GM23248 (cell line): ENCODE data around the gene NME4. TPM values are rescaled to one million over a fixed set of nuclear protein-coding genes. Genes with fewer than 3 reads are reported as not detected.

ENCODE experiments used
- DNase-seq: peaks from one replicate; pipeline ENCODE4 v3.0.0-alpha.2; 2015
- H2AFZ ChIP-seq: fragments of 200-600 bp; sonication (generic); 2 replicates; pipeline ENCODE4 v1.6.1; 2016; ENCODE audit warnings: antibody characterized with exemption
- H3F3A ChIP-seq: fragments of 200-600 bp; sonication (generic); 2 replicates; pipeline ENCODE4 v1.6.1; 2016; ENCODE audit warnings: mild to moderate bottlenecking, antibody characterized with exemption, mixed run types; ENCODE audit not compliant: insufficient read depth
- H3K27ac ChIP-seq: fragments of 200-600 bp; sonication (generic); 2 replicates; pipeline ENCODE4 v1.5.1; 2016; ENCODE audit warnings: mild to moderate bottlenecking
- H3K27me3 ChIP-seq: fragments of 200-600 bp; sonication (generic); replicated peaks from 2 replicates; pipeline ENCODE4 v1.6.1; 2016; ENCODE audit warnings: mild to moderate bottlenecking; ENCODE audit not compliant: insufficient read depth
- H3K36me3 ChIP-seq: fragments of 200-600 bp; sonication (generic); 2 replicates; pipeline ENCODE4 v1.6.1; 2016; ENCODE audit warnings: low read depth, mild to moderate bottlenecking
- H3K4me1 ChIP-seq: fragments of 200-600 bp; sonication (generic); 2 replicates; pipeline ENCODE4 v1.6.1; 2016; ENCODE audit warnings: mild to moderate bottlenecking; ENCODE audit not compliant: insufficient read depth
- H3K4me2 ChIP-seq: fragments of 200-600 bp; sonication (generic); one replicate; pipeline ENCODE4 v1.6.1; 2016; ENCODE audit warnings: mild to moderate bottlenecking; ENCODE audit not compliant: unreplicated experiment
- H3K4me3 ChIP-seq: fragments of 200-600 bp; sonication (generic); 2 replicates; pipeline ENCODE4 v1.5.1; 2016; ENCODE audit warnings: mild to moderate bottlenecking
- H3K79me2 ChIP-seq: fragments of 200-600 bp; sonication (generic); 2 replicates; pipeline ENCODE4 v1.6.1; 2016; ENCODE audit warnings: mild to moderate bottlenecking; ENCODE audit not compliant: insufficient read depth
- H3K9ac ChIP-seq: fragments of 200-600 bp; sonication (generic); 2 replicates; pipeline ENCODE4 v1.6.1; 2016; ENCODE audit warnings: mild to moderate bottlenecking
- H3K9me2 ChIP-seq: fragments of 200-600 bp; sonication (generic); 2 replicates; pipeline ENCODE4 v1.6.1; 2016; ENCODE audit warnings: mixed run types, mild to moderate bottlenecking, moderate library complexity; ENCODE audit not compliant: insufficient read depth
- H3K9me3 ChIP-seq: fragments of 200-600 bp; sonication (generic); one replicate; pipeline ENCODE4 v1.6.1; 2017; ENCODE audit warnings: low read depth
- H4K20me1 ChIP-seq: fragments of 200-600 bp; sonication (generic); 2 replicates; pipeline ENCODE4 v1.6.0; 2016; ENCODE audit not compliant: insufficient read depth
- EZH2 ChIP-seq: fragments of 200-600 bp; sonication (generic); IDR thresholded peaks from 2 replicates; pipeline ENCODE4 v1.6.1; 2018; ENCODE audit warnings: antibody characterized with exemption, mild to moderate bottlenecking; ENCODE audit not compliant: insufficient read depth, poor library complexity, severe bottlenecking
- EZH2phosphoT487 ChIP-seq: fragments of 200-600 bp; sonication (generic); IDR thresholded peaks from 2 replicates; pipeline ENCODE4 v1.6.1; 2018; ENCODE audit warnings: antibody characterized with exemption, moderate library complexity, mild to moderate bottlenecking, low read depth; ENCODE audit not compliant: insufficient read depth
- WGBS, 2 experiments: methylation state at CpG; one replicate each; pipeline ENCODE4 v1.1.6; 2015 to 2017; ENCODE audit warnings: low lambda C conversion rate in 2 of 2, low coverage in 1 of 2; ENCODE audit errors: missing lambda C conversion rate in 2 of 2; 5-methylcytosine and 5-hydroxymethylcytosine counted together
- in situ Hi-C: fragments of 300-500 bp; cut with MboI; formaldehyde crosslinking; loops from 2 replicates; pipeline ENCODE4 v1.15.0; 2020
- polyA plus RNA-seq: library from polyadenylated mRNA; unstranded; fragments of >200 nt; fragmentation: Nextera tagmentation; extraction: Ambion mirVana; gene quantifications from 2 replicates; pipeline ENCODE4 v1.2.1, GENCODE V29; 2016
- total RNA-seq: library from RNA; depleted of rRNA; stranded (reverse); fragments of >200 nt; shearing (Covaris generic); gene quantifications from 2 replicates; pipeline ENCODE4 v1.2.3, GENCODE V29; 2014

The NME4 gene
- total and polyA plus RNA-seq, 2 experiments from 2014 or later, result 175 to 283 TPM

DNA sequence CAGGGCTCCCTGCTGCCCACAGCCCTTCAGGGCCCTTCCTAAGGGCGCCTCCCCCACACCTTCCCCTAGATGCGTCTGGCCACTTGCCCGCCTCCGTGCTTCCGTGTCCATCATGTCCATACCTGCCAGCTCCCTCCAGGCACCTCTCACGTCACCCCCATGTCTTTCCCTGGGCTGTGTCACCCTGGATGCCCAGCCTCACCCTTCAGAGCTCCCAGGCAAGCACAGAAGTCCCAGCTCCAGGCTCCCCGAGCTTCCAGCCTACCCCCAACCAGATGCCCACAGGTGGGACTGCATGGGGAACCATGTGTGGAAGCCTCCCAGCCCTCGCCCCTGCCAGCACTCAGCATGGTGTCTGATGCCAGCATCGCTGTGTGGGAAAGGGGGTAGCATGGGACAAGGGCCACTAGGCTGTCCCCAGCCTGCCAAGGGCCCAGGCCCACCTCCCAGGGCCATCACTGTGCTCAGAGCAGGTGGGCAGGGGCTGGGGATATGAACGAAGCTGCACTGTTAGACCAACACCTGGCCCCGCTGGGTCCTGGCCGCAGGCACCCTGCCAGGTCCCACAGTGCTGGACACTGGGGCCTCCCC, 42.6 kb upstream of the NME4 start:
- Histone ChIP-seq H3K9me3 (no peaks in the 10 kb centered on the region), H3F3A (no peaks in the 10 kb centered on the region), H3K4me3 (no peak overlapping the region), H3K9ac (no peak overlapping the region), H3K4me2 (no peak overlapping the region), H3K79me2 (peaks cover 24% of the 10 kb centered on the region), H4K20me1 (no peaks in the 10 kb centered on the region), H3K36me3 (no peaks in the 10 kb centered on the region), H3K27me3 (no peaks in the 10 kb centered on the region), H3K4me1 (peaks cover 8% of the 10 kb centered on the region), H2AFZ (no peak overlapping the region), H3K27ac (no peak overlapping the region), H3K9me2 (no peaks in the 10 kb centered on the region)
- 86 to 88% methylated on average over 12 of the region's 12 CpGs for WGBS, 2 experiments
- no peak for DNase-seq
- in situ Hi-C loops, result no loop called here
- TF ChIP-seq EZH2phosphoT487 (no peak), EZH2 (no peak)

DNA sequence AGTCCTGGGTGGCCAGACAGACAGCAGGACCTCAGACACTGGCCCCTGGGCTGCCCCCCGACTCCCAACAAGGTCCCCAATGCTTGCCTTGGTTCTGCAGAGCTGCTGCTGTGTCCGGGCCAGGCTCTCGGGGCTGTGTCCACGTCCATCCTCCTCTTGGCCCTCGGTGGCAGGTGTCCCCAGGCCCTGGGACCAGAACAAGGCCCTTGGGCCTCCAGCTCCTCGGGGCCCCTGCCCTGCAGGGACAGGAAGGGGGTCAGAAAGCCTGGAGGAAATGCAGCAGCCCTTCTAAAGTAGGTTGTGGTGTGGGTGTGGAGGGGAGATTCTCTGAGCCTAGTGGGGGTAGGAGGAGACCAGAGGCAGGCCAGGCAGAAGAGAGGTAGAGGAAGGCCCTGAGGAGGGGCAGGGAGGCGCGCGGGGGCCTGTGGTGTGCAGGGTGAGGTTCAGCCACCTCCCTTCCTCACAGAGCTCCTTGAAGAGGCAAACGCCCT, 42.0 kb upstream of the NME4 start:
- WGBS, 2 experiments, result 92 to 94% methylated on average over 9 to 10 of the region's 10 CpGs
- no peaks in the 10 kb centered on the region for H3F3A ChIP-seq
- in situ Hi-C loops, result no loop called here

DNA sequence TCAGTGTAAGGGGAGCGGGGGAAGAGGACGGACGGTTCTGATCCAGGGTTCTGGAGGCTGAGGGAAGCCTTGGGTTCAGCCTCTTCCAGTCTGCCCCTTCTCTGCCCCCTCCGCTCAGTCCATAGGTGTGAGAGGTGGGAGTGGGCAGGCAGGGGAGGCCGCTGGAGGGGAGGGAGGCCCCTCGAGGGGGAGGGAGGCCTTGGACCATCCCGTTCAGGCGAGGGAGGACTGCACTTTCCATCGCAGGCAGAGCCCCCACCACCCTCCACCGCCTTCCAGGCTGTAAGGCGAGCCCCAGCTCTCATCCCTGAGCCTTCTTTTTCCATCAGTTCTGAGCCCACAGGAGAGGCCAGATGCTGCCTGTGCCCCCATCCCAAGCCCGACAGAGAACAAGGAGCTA, 40.3 kb upstream of the NME4 start:
- no peak overlapping the region for H3K27ac ChIP-seq
- no peak overlapping the region for H3K4me3 ChIP-seq
- no peak for TF ChIP-seq EZH2phosphoT487
- TF ChIP-seq EZH2, result no peak
- in situ Hi-C loops, result no loop called here
- no peaks in the 10 kb centered on the region for H3K9me3 ChIP-seq
- no peak overlapping the region for H2AFZ ChIP-seq
- WGBS, 2 experiments, result 43 to 66% methylated on average over 8 to 12 of the region's 12 CpGs
- H3K9me2 ChIP-seq, result no peaks in the 10 kb centered on the region
- H3K36me3 ChIP-seq, result no peaks in the 10 kb centered on the region
- no peaks in the 10 kb centered on the region for H3K27me3 ChIP-seq
- H3F3A ChIP-seq, result no peaks in the 10 kb centered on the region
- H3K4me1 ChIP-seq, result no peaks in the 10 kb centered on the region
- no peak for DNase-seq
- no peak overlapping the region for H3K4me2 ChIP-seq
- peaks cover under 1% of the 10 kb centered on the region; the same call in 1 of the 2 replicates for H3K79me2 ChIP-seq
- no peaks in the 10 kb centered on the region for H4K20me1 ChIP-seq
- H3K9ac ChIP-seq, result no peak overlapping the region

More for the DNA sequence above, 42.0 kb upstream of the NME4 start:
- Histone ChIP-seq H3K9ac (no peak overlapping the region), H4K20me1 (no peaks in the 10 kb centered on the region), H3K4me3 (no peak overlapping the region), H3K9me2 (no peaks in the 10 kb centered on the region), H3K36me3 (no peaks in the 10 kb centered on the region), H2AFZ (no peak overlapping the region), H3K4me1 (peaks cover 8% of the 10 kb centered on the region), H3K79me2 (peaks cover 18% of the 10 kb centered on the region), H3K27me3 (no peaks in the 10 kb centered on the region), H3K9me3 (no peaks in the 10 kb centered on the region), H3K4me2 (no peak overlapping the region), H3K27ac (no peak overlapping the region)
- no peak for TF ChIP-seq EZH2
- no peak for DNase-seq

DNA sequence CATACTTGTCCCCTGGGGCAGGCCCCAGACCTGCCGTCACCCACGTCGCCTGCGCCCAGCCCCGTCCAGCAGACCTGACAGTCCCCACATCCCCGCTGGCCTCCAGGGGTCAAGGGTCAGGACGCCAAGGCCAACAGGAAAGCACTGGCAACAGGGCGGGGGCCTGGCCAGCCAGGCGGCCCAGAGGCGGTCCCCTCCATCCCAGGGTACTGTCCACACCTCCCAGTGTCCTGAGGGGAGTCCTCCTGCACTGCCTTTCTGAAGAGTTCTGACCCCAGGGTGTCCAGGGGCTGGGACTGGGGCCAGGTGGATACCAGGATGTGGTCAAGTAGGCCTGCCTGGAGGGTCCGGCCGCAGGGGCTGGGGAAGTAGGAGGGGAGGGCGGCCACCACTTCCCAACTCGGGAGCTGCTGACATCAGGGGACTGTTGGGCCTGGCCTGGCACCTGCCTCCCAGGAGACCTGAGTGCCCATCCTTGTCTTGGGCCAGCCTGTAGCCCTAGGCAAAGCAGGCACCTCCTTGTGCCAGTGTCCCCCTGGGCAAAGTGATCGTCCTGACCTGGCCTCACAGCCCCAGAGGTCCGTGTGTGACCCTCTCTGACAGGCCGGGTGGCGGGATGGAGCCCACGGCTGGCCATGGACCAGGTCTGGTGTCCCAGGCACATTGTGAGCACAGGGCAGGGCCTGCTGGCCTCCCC, 37.8 kb upstream of the NME4 start:
- in situ Hi-C loops, result no loop called here
- Histone ChIP-seq H3F3A (no peaks in the 10 kb centered on the region), H3K4me2 (no peak overlapping the region), H2AFZ (no peak overlapping the region), H3K9ac (no peak overlapping the region), H4K20me1 (no peaks in the 10 kb centered on the region), H3K9me3 (no peaks in the 10 kb centered on the region), H3K27me3 (no peaks in the 10 kb centered on the region), H3K27ac (no peak overlapping the region), H3K9me2 (no peaks in the 10 kb centered on the region), H3K36me3 (no peaks in the 10 kb centered on the region), H3K79me2 (no peaks in the 10 kb centered on the region), H3K4me1 (no peaks in the 10 kb centered on the region), H3K4me3 (no peak overlapping the region)
- DNase-seq, result no peak
- 76 to 83% methylated on average over 16 to 19 of the region's 19 CpGs for WGBS, 2 experiments
- TF ChIP-seq EZH2phosphoT487, result no peak
- TF ChIP-seq EZH2, result no peak
